OCI-LY3 (cell line): ENCODE measurements around the gene RPS4Y1.
A peak's percentile ranks its signal among the peaks of the same experiment; 100 is the strongest.

Experiments
- H2AFZ ChIP-seq: fragments of 200-600, 300-600 bp; shearing (Covaris generic); 2 replicates; pipeline ENCODE4 v1.6.0; 2014; ENCODE audit warnings: antibody characterized with exemption, low read depth, low read length
- H3K27ac ChIP-seq: fragments of 200-600, 300-600 bp; sonication (generic); 2 replicates; pipeline ENCODE4 v1.5.1; 2014; ENCODE audit warnings: mild to moderate bottlenecking, low read length, moderate library complexity, mixed read lengths
- H3K27me3 ChIP-seq: fragments of 200-600, 300-600 bp; sonication (generic); 2 replicates; pipeline ENCODE4 v1.6.1; 2014; ENCODE audit warnings: low read depth, low read length, mixed read lengths
- H3K36me3 ChIP-seq: fragments of 200-600, 300-600 bp; sonication (generic); replicated peaks from 2 replicates; pipeline ENCODE3; 2014; ENCODE audit warnings: low read depth, low read length, mixed read lengths
- H3K4me1 ChIP-seq: fragments of 300-600, 200-600 bp; sonication (generic); 2 replicates; pipeline ENCODE4 v1.6.1; 2014; ENCODE audit warnings: low read length, mixed read lengths
- H3K4me2 ChIP-seq: fragments of 200-600, 300-600 bp; sonication (generic); 2 replicates; pipeline ENCODE4 v1.6.1; 2014; ENCODE audit warnings: low read length, mixed read lengths
- H3K4me3 ChIP-seq: fragments of 300-600, 200-600 bp; sonication (generic); 2 replicates; pipeline ENCODE4 v1.5.1; 2014; ENCODE audit warnings: antibody characterized with exemption, mild to moderate bottlenecking, low read length, moderate library complexity
- H3K79me2 ChIP-seq: fragments of 300-600, 200-600 bp; shearing (Covaris generic); 2 replicates; pipeline ENCODE4 v1.6.1; 2014; ENCODE audit warnings: mild to moderate bottlenecking, low read length, mixed read lengths
- H3K9ac ChIP-seq: fragments of 300-600, 200-600 bp; shearing (Covaris generic); 2 replicates; pipeline ENCODE4 v1.6.0; 2014; ENCODE audit warnings: mild to moderate bottlenecking, low read length, moderate library complexity
- H3K9me3 ChIP-seq: fragments of 200-600, 300-600 bp; shearing (Covaris generic); 2 replicates; pipeline ENCODE4 v1.6.1; 2014; ENCODE audit warnings: low read length, mixed read lengths; ENCODE audit not compliant: insufficient read depth
- H4K20me1 ChIP-seq: fragments of 200-600, 300-600 bp; sonication (generic); 2 replicates; pipeline ENCODE4 v1.6.1; 2016; ENCODE audit warnings: low read length, mixed read lengths; ENCODE audit not compliant: insufficient read depth
- CTCF ChIP-seq: fragments of 200-600, 300-600 bp; sonication (generic); IDR thresholded peaks from 2 replicates; pipeline ENCODE4 v1.5.1; 2014; ENCODE audit warnings: antibody characterized with exemption, low read length, low read depth
- EZH2phosphoT487 ChIP-seq: fragments of 200-600 bp; shearing (Covaris generic); IDR thresholded peaks from 2 replicates; pipeline ENCODE4 v1.6.1; 2018; ENCODE audit warnings: antibody characterized with exemption, mixed run types, low read depth

RPS4Y1 gene

GRCh38 chrY:2857068-2857467 is 15.7 kb downstream of the RPS4Y1 start:
- H3K79me2 ChIP-seq, result peaks cover 98% of the 10 kb centered on the region
- H3K9ac ChIP-seq, result no peak overlapping the region
- H3K4me1 ChIP-seq, result no peaks in the 10 kb centered on the region
- no peaks in the 10 kb centered on the region for H3K9me3 ChIP-seq
- no peak overlapping the region for H3K4me2 ChIP-seq
- TF ChIP-seq EZH2phosphoT487, result no peak
- no peak for TF ChIP-seq CTCF
- H4K20me1 ChIP-seq, result peaks cover 18% of the 10 kb centered on the region
- H3K36me3 ChIP-seq, result peaks cover 43% of the 10 kb centered on the region
- H3K27ac ChIP-seq, result no peak overlapping the region
- H3K4me3 ChIP-seq, result no peak overlapping the region
- H3K27me3 ChIP-seq, result no peaks in the 10 kb centered on the region
- no peak overlapping the region for H2AFZ ChIP-seq

- peaks cover 44% of the 10 kb centered on the region for H3K36me3 ChIP-seq
- no peak overlapping the region for H3K27ac ChIP-seq
- H3K4me2 ChIP-seq, result no peak overlapping the region
- no peaks in the 10 kb centered on the region for H3K9me3 ChIP-seq
- H2AFZ ChIP-seq, result no peak overlapping the region
- no peaks in the 10 kb centered on the region for H3K4me1 ChIP-seq
- H3K27me3 ChIP-seq, result no peaks in the 10 kb centered on the region
- peaks cover 18% of the 10 kb centered on the region for H4K20me1 ChIP-seq
- no peak overlapping the region for H3K9ac ChIP-seq
- peaks cover 98% of the 10 kb centered on the region for H3K79me2 ChIP-seq
- no peak overlapping the region for H3K4me3 ChIP-seq
- 0 out of 2 replicates have a peak, but pooled peaks have one; percentile 6 for TF ChIP-seq CTCF
- TF ChIP-seq EZH2phosphoT487, result no peak
Measured at GRCh38 chrY:2857686-2858085, 16.3 kb downstream of the RPS4Y1 start.

- H3K4me3 ChIP-seq, result no peak overlapping the region
- peaks cover 99% of the 10 kb centered on the region for H3K79me2 ChIP-seq
- H3K27ac ChIP-seq, result no peak overlapping the region
- H3K9ac ChIP-seq, result no peak overlapping the region
- H3K9me3 ChIP-seq, result no peaks in the 10 kb centered on the region
- no peak overlapping the region for H2AFZ ChIP-seq
- no peaks in the 10 kb centered on the region for H3K27me3 ChIP-seq
- peaks cover 22% of the 10 kb centered on the region for H4K20me1 ChIP-seq
- no peak for TF ChIP-seq CTCF
- no peak for TF ChIP-seq EZH2phosphoT487
- peaks cover 49% of the 10 kb centered on the region for H3K36me3 ChIP-seq
- H3K4me1 ChIP-seq, result no peaks in the 10 kb centered on the region
- H3K4me2 ChIP-seq, result no peak overlapping the region
Measured at GRCh38 chrY:2859782-2860181, 18.4 kb downstream of the RPS4Y1 start.

- peaks cover 22% of the 10 kb centered on the region for H4K20me1 ChIP-seq
- no peaks in the 10 kb centered on the region for H3K27me3 ChIP-seq
- peaks cover 92% of the 10 kb centered on the region for H3K79me2 ChIP-seq
- H3K4me1 ChIP-seq, result no peaks in the 10 kb centered on the region
- H2AFZ ChIP-seq, result no peak overlapping the region
- H3K36me3 ChIP-seq, result peaks cover 52% of the 10 kb centered on the region
- H3K9ac ChIP-seq, result no peak overlapping the region
- H3K4me3 ChIP-seq, result no peak overlapping the region
- H3K27ac ChIP-seq, result no peak overlapping the region
- no peak for TF ChIP-seq EZH2phosphoT487
- no peak for TF ChIP-seq CTCF
- H3K9me3 ChIP-seq, result no peaks in the 10 kb centered on the region
- H3K4me2 ChIP-seq, result no peak overlapping the region
Measured at GRCh38 chrY:2860511-2860910, 19.1 kb downstream of the RPS4Y1 start.
